Measurements from ENCODE around the gene PSMD6. TPM values are rescaled to one million over a fixed set of nuclear protein-coding genes. Genes with fewer than 3 reads are reported as not detected.

PSMD6 gene
- polyA plus RNA-seq, 5 donors: 85.1 to 114 (median 93.5) TPM

DNA sequence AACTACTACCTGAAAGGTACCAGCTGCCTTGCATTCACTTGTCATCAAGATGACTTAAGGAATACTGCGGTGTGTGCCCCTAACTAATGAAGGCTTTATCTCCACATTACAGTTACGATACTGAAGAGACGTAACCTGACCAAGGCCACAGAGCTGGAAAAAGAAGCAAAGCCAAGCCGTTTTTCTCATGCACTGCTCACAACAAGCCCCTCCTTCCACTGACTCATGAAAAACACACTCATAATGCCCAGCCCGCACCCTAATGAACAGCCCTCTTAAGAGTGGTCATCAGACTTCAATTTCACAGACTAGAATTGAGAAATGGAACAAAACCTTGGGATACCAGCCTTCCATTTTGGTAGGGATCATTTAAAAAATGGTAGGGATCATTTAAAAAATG, 11.6 kb downstream of the PSMD6 start:
- DNase-seq: no peak

- DNase-seq: no peak
Measured at GRCh38 chr3:64010199-64010598, 13.1 kb downstream of the PSMD6 start.

DNA sequence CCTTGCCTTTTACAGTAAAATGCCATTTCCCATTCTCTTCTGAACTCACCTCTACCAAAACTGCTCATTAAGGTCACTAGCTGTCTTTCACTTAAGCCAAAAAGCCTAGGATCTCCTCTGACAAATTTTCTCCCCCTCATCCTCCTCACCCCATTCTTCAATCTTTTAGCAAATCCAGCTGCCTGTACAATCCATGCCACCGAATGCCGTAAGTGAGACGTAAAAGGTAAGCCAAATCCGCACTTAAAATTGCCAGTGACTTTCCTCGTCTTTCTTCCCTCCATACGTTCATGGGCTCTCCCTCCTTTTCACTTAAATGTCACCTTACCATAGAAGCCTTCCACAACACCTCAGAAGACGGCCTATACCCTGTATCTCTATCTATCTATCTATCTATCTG, 13.8 kb downstream of the PSMD6 start:
- DNase-seq: no peak

DNA sequence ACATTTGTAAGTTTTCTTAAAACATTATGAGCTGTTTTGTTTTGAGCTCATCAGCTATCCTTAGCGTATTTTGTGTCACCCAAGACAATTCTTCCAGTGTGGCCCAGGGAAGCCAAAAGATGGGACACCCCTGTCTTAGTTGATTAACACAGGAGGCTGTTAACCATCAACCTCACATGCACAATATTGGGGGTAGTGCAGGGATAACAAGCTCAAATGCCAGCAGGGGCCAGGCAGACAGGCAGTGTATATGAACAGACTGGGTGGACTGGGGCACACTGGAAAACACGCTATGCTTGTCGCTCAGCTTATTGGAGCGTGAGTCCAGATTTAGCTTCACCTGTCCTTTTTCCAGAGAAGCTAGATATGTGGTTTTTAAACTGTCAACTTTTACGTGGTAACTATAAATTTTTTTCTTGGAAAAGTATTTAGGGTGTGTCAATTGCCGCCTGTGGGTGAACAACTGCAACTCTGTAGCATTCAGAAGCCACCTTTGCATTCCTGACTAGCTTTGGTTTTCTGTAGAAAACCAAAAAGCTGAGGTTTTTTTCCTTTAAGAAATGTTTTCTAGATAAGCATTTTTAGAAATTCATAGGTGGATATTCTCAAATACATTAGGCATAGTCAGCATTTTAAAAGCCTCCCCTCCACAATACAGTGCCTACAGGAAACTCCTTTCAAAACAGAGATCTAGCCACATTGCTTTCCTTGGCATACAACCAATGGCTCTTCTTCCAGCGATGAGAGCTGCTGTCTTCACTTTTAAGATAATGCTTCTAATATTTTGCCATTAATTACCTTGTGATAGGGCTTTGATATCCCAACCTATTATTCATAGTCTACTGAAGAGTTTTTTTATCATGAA, 14.6 kb downstream of the PSMD6 start:
- DNase-seq: no peak

GRCh38 chr3:64008017-64008416, 15.3 kb downstream of the PSMD6 start:
- no peak for DNase-seq

DNA sequence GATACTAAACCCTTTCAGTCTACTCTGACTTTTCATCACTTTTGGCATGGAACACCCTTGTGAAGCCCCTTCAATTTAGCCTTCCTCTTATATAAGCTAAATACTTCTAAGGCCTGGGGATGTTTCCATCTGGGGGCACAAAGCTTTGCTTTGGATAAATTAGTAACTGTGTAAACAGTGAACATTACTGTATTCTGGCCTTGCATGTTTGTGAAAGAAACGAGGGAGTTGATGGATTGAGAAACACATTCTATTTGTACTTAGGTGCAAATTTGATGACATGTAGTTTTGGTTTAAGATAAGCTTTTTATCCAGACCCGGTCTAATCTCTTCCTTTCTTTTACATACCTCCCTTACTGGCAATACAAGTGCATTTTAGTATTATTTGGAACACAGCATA, 19.7 kb downstream of the PSMD6 start:
- no peak for DNase-seq

DNA sequence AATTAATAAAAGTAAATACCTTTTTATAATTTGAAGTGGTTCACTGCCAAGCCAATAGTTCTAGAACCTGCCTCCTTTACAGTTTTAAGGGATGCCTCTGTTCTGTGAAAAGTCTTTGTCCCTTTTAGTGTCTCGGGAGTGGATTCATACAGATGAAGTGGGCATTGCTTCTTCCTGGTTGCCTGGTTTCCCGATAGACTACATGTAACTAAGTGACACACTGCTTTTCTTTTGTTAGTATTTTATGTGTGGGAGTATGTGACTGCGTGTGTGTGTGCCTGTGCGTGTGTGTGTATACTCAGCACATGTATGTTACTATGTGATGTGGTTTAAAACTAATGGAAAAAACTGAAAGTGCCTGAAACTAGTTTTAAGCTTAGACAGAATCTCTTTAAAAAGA, 21.1 kb downstream of the PSMD6 start:
- no peak for DNase-seq

DNA sequence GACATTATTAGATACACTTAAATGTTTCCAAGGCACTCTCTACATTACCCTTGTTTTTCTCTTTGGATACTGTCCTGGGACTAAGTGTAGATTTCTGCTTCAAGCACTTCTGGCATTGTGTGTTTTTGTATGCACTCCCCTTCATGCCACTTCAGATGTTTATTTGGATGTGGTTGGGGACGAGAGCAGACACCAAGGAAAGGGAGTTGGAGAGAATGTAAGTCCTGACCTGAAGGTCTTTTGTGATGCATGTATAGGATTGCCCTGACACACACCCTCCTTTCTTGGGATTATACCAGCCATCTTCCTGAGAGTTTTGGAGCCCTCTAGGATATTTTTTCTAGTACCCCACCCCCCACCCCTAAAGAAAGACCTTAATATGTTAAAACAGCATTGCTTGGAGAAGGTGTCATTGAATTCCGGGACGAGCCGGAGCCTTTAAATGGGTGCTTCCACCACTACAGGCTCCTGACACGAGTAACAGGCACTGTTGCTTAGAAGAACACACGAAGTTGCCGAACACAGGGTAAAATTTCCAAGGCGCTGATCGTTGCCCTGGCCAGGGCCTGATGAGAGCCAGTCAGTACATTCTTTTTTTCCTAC, 22.7 kb downstream of the PSMD6 start:
- DNase-seq: no peak

- no peak for DNase-seq
Measured at GRCh38 chr3:63998852-63999754, 24.2 kb downstream of the PSMD6 start.

- DNase-seq: no peak
Measured at GRCh38 chr3:63995086-63995485, 28.2 kb downstream of the PSMD6 start.

- peak; percentile 49 to 65 for DNase-seq
Measured at GRCh38 chr3:63993653-63994079, 29.6 kb downstream of the PSMD6 start.

- no peak for DNase-seq
Measured at GRCh38 chr3:63992516-63993209, 30.6 kb downstream of the PSMD6 start.

DNA sequence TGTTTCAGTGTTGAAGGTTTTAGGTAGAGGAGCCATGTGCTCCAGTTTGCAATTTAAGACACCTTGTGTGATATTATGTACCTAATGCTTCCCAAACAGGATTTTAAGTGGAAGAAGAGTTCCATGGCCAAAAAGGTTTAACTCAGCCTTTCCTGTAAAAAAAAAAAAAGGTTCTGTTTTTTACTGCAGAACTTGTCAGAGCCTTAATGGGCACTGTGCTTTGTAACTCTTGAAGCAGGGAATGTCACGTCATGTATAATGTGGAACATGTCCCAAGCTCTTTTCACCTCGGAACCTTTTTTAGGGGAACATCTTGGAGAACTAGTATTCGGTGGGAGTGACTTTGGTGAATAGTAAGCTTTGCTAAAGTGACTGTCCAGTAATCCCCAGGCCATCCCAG, 31.6 kb downstream of the PSMD6 start:
- DNase-seq: no peak

DNA sequence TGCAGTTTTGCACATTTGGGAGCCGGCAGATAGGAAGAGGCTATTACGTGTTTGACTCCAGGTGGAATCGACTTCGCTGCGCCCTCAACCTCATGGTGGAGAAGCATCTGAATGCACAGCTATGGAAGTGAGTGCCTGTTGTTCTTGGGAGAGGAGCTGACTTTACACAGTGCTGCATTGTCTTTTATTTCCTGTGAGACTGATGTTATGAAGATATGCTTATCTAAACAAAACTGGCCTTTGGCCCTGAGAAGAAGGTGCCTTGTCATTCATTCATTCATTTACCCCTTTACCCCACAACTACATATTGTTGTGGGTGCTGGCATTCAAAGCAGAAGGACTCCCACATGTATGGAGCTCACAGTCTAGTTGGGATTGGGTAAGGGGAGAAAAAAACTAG, 32.6 kb downstream of the PSMD6 start:
- no peak for DNase-seq

DNA sequence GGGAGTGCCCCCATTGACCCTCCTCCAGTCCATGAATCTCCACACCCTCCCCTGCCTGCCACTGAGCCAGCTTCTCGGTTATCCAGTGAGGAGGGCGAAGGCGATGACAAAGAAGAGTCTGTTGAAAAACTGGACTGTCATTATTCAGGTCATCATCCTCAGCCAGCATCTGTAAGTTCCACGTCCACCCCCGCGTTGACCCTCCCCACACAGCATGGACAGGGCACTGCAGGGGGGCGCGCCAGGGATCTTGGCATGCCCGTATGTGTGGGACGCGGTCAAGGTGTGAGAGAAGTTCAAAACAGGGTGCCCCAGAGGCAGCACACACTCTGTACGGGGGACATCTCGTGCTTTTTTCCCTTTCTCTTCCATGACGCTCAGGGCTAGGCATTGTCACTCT, 33.1 kb downstream of the PSMD6 start:
- no peak for DNase-seq

- no peak for DNase-seq
Measured at GRCh38 chr3:63988943-63989342, 34.4 kb downstream of the PSMD6 start.

DNA sequence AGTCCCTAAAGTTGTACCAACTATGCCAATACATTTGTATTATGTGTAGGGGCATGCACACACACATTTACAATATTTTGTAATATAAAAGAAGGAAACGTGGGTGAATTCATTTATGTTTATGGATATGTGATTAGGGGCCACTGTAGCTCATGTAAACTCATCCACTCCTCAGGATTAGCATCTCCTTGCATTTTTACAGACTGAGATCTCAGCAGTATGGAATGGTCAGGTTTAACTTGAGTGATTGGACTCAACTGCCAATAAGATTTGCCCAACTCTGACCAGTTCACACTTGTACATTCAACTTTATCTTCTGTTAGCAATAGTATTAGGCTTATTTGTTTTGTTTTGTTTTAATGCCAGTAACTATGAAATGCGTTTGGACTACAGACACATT, 36.5 kb downstream of the PSMD6 start:
- DNase-seq: no peak

DNA sequence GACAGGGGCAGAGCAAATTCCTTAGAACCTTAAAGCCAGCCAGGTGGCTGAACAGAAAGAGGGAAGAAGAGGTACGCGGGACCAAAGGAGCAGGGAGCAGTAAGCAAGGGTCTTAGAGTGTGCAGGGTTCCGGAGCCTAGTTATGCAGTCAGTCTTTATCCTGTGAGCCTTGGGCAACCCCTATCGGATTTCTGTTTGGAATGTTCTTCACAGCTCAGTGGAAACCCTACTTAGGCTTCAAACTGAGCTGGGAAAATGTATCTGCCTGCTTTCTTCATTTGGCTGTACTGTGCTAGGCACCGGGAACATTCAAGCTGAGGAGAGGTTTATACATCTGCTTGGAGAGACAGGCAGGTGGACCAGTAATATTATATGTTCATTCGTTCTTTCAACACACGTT, 37.1 kb downstream of the PSMD6 start:
- no peak for DNase-seq

DNA sequence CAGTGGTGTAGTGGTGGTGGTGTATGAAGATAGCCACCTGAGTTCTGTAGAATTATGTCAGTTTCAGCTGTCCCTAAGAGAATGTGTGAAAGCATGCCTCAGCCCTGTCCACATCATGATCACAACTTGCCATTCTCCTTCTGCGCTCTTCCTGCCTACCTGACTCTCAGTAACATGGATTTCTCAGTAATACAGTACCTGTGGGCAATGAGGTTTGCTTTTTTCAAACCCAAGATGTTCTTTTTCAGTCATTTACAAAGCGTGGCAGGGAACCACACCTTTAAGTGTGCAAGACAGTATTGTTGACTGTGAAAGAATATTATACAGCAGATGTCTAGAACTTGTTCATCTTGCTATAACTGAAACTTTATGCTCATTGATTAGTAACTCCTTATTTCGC, 38.9 kb downstream of the PSMD6 start:
- no peak for DNase-seq

DNA sequence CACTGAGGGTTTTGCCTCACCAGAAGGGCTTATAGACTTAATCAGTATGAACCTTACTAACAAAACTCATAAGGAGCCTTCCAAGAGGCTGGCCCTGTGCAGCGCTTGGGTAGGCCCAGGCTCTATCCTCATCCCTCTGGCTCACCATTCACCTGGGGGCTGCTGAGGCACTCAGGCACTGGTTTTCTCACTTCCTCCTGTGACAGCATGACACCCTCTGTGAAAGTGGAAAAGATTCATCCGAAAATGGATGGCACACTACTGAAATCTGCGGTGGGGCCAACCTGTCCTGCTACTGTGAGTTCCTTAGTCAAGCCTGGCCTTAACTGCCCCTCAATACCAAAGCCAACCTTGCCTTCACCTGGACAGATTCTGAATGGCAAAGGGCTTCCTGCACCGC, 41.3 kb downstream of the PSMD6 start:
- DNase-seq: no peak

GRCh38 chr3:63980830-63981498, 42.3 kb downstream of the PSMD6 start:
- no peak for DNase-seq

All from right lung (tissue), 5 donors.